HepG2 (cell line): Measurements from ENCODE around the gene ZNF575. TPM values are rescaled to one million over a fixed set of nuclear protein-coding genes. Genes with fewer than 3 reads are reported as not detected.
A peak's percentile ranks its signal among the peaks of the same experiment; 100 is the strongest.

Experiments used
- AGO1 ChIP-seq: fragments of 200-400 bp; formaldehyde crosslinking; IDR thresholded peaks from 2 replicates; pipeline ENCODE4 v1.6.1; 2017; ENCODE audit warnings: mild to moderate bottlenecking, low read depth, low read length, moderate library complexity; ENCODE audit not compliant: poor library complexity, severe bottlenecking
- CHD2 ChIP-seq: IDR thresholded peaks from 2 replicates; pipeline ENCODE4 v1.6.1; 2011; ENCODE audit warnings: low read depth, low read length, improper control_type of control experiment
- DNMT1 ChIP-seq: sonication (generic); formaldehyde crosslinking; IDR thresholded peaks from 2 replicates; pipeline ENCODE4 v1.5.1; 2020; ENCODE audit warnings: mild to moderate bottlenecking, missing genetic modification reagents
- HDAC1 ChIP-seq: sonication (generic); formaldehyde crosslinking; IDR thresholded peaks from 2 replicates; pipeline ENCODE4 v1.5.1; 2020; ENCODE audit warnings: mild to moderate bottlenecking, missing genetic modification reagents
- HHEX ChIP-seq: IDR thresholded peaks from 2 replicates; pipeline ENCODE4 v1.6.1; 2016; ENCODE audit warnings: control low read depth
- HNF4G ChIP-seq, 2 experiments: sonication (generic) in 1 of 2; formaldehyde crosslinking in 1 of 2; IDR thresholded peaks; 2 replicates each; pipeline versions ENCODE4 v1.4.0 to v1.6.1; 2011 to 2020; ENCODE audit warnings: borderline replicate concordance in 2 of 2, low read depth in 2 of 2, mild to moderate bottlenecking in 2 of 2, low read length in 1 of 2, missing genetic modification reagents in 1 of 2, moderate library complexity in 1 of 2
- MAZ ChIP-seq, 2 experiments: sonication (generic) in 1 of 2; formaldehyde crosslinking in 1 of 2; IDR thresholded peaks; 2 replicates each; pipeline versions ENCODE4 v1.5.0 to v1.6.1; 2012 to 2020; ENCODE audit warnings: low read depth in 2 of 2, mild to moderate bottlenecking in 2 of 2, borderline replicate concordance in 1 of 2, improper control_type of control experiment in 1 of 2, low read length in 1 of 2, missing genetic modification reagents in 1 of 2, moderate library complexity in 1 of 2
- NR2F6 ChIP-seq, 2 experiments: IDR thresholded peaks; 2 replicates each; pipeline ENCODE4 v1.6.1; 2016; ENCODE audit warnings: antibody characterized with exemption in 1 of 2, mild to moderate bottlenecking in 1 of 2
- SKI ChIP-seq: fragments of 450-650 bp; IDR thresholded peaks from one replicate; pipeline ENCODE4 v1.6.1; 2018; ENCODE audit warnings: mild to moderate bottlenecking; ENCODE audit not compliant: partially characterized antibody
- SUZ12 ChIP-seq: fragments of 150-350 bp; IDR thresholded peaks from 2 replicates; pipeline ENCODE4 v1.6.1; 2014; ENCODE audit warnings: low read depth, low read length
- TAF15 ChIP-seq: fragments of 200-400 bp; formaldehyde crosslinking; IDR thresholded peaks from one replicate; pipeline ENCODE4 v1.6.1; 2018; ENCODE audit warnings: mild to moderate bottlenecking, low read depth, low read length; ENCODE audit not compliant: poor library complexity, severe bottlenecking
- TEAD3 ChIP-seq: optimal IDR thresholded peaks from 2 replicates; pipeline ENCODE3; 2016; ENCODE audit warnings: borderline replicate concordance
- ZNF136 ChIP-seq: sonication (generic); formaldehyde crosslinking; IDR thresholded peaks from 2 replicates; pipeline ENCODE4 v1.8.1; 2022; ENCODE audit warnings: low read depth, mild to moderate bottlenecking, moderate library complexity, missing genetic modification reagents
- ZNF331 ChIP-seq: sonication (generic); formaldehyde crosslinking; IDR thresholded peaks from 2 replicates; pipeline ENCODE4 v1.4.0; 2020; ENCODE audit warnings: missing genetic modification reagents
- ZNF782 ChIP-seq: sonication (generic); formaldehyde crosslinking; IDR thresholded peaks from 2 replicates; pipeline ENCODE4 v1.4.0; 2020; ENCODE audit warnings: missing genetic modification reagents, mild to moderate bottlenecking, borderline replicate concordance
- ZZZ3 ChIP-seq: sonication (generic); formaldehyde crosslinking; IDR thresholded peaks from 2 replicates; pipeline ENCODE4 v1.4.0; 2020; ENCODE audit warnings: missing genetic modification reagents, mild to moderate bottlenecking, borderline replicate concordance
- polyA plus RNA-seq, 8 experiments: library from polyadenylated mRNA; depleted of rRNA in 3 of 8; stranded (reverse) in 7 of 8; unstranded in 1 of 8; fragments of >200 nt; fragmentation: Illumina TruSeq in 4 of 8; extraction: Trizol in 4 of 8; gene quantifications; 2 replicates each; pipeline versions ENCODE4 v1.2.1 to v1.2.3, GENCODE V29; 2011 to 2016; ENCODE audit warnings: low read depth in 4 of 8, missing spikeins in 1 of 8, mixed read lengths in 1 of 8; ENCODE audit not compliant: insufficient read depth in 1 of 8
- total RNA-seq, 5 experiments: library from RNA; depleted of rRNA; stranded (reverse); fragments of >200 nt; fragmentation: Illumina TruSeq; extraction: Trizol; gene quantifications; 2 replicates each; pipeline ENCODE4 v1.2.3, GENCODE V29; 2016; ENCODE audit warnings: low read depth in 1 of 5
- TF ChIP-seq, protein P1 (sequence below): IDR thresholded peaks from 2 replicates; pipeline ENCODE4 v1.6.1; 2016
- TF ChIP-seq, protein P2 (sequence below): IDR thresholded peaks from 2 replicates; pipeline ENCODE4 v1.6.1; 2012; ENCODE audit warnings: low read depth, low read length, improper control_type of control experiment
- TF ChIP-seq, protein P3 (sequence below): sonication (generic); formaldehyde crosslinking; IDR thresholded peaks from 2 replicates; pipeline ENCODE4 v1.4.0; 2020; ENCODE audit warnings: low read depth, mild to moderate bottlenecking, missing genetic modification reagents
- TF ChIP-seq, protein P4 (sequence below): sonication (generic); formaldehyde crosslinking; IDR thresholded peaks from 2 replicates; pipeline ENCODE4 v1.8.1; 2023; ENCODE audit warnings: mild to moderate bottlenecking, inconsistent platforms, moderate library complexity, missing genetic modification reagents, borderline replicate concordance
- TF ChIP-seq, protein P5 (sequence below): sonication (generic); formaldehyde crosslinking; IDR thresholded peaks from 2 replicates; pipeline ENCODE4 v1.4.0; 2020; ENCODE audit warnings: missing genetic modification reagents, borderline replicate concordance

Gene ZNF575
- total and polyA plus RNA-seq, 2 of the 13 experiments (the other 11 are each of a cell fraction or from before 2014, with no cell fraction given): 0.17 to 0.27 TPM

DNA sequence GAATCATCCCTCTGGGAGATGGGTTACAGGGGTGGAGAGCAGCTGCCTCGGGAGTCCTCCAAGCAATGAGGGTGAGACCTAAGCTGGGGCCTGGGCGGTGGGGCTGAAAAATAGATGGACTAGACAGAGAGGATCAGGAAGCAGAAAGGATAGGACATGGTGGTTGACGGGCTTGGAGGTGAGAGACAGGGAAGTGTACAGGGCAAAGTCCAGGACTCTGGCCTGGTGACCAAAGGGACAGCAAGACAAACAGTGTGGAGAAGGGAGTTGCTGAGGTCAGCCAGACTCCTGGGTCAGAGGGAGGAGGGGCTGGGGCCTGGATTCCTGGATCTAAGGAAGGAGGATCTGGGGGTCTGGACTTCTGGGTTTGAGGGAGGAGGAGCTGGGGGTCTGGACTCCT is 33.9 kb upstream of the ZNF575 start (continued):
- TF ChIP-seq, protein P1, sequence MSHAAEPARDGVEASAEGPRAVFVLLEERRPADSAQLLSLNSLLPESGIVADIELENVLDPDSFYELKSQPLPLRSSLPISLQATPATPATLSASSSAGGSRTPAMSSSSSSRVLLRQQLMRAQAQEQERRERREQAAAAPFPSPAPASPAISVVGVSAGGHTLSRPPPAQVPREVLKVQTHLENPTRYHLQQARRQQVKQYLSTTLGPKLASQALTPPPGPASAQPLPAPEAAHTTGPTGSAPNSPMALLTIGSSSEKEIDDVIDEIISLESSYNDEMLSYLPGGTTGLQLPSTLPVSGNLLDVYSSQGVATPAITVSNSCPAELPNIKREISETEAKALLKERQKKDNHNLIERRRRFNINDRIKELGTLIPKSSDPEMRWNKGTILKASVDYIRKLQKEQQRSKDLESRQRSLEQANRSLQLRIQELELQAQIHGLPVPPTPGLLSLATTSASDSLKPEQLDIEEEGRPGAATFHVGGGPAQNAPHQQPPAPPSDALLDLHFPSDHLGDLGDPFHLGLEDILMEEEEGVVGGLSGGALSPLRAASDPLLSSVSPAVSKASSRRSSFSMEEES (CRISPR knock-in tag): no peak
- TF ChIP-seq, protein P2, sequence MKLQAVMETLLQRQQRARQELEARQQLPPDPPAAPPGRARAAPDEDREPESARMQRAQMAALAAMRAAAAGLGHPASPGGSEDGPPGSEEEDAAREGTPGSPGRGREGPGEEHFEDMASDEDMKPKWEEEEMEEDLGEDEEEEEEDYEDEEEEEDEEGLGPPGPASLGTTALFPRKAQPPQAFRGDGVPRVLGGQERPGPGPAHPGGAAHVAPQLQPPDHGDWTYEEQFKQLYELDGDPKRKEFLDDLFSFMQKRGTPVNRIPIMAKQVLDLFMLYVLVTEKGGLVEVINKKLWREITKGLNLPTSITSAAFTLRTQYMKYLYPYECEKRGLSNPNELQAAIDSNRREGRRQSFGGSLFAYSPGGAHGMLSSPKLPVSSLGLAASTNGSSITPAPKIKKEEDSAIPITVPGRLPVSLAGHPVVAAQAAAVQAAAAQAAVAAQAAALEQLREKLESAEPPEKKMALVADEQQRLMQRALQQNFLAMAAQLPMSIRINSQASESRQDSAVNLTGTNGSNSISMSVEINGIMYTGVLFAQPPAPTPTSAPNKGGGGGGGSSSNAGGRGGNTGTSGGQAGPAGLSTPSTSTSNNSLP: no peak
- TF ChIP-seq CHD2: peak; percentile 23; the same call in 1 of the 2 replicates
- TF ChIP-seq ZZZ3: no peak
- TF ChIP-seq, protein P3, sequence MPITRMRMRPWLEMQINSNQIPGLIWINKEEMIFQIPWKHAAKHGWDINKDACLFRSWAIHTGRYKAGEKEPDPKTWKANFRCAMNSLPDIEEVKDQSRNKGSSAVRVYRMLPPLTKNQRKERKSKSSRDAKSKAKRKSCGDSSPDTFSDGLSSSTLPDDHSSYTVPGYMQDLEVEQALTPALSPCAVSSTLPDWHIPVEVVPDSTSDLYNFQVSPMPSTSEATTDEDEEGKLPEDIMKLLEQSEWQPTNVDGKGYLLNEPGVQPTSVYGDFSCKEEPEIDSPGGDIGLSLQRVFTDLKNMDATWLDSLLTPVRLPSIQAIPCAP: no peak
- TF ChIP-seq TAF15: no peak
- no peak for TF ChIP-seq AGO1
- TF ChIP-seq SKI: peak; percentile 47
- no peak for TF ChIP-seq ZNF136 (CRISPR knock-in tag)
- no peak for TF ChIP-seq HDAC1 (CRISPR knock-in tag)
- TF ChIP-seq DNMT1: no peak
- TF ChIP-seq, protein P4, sequence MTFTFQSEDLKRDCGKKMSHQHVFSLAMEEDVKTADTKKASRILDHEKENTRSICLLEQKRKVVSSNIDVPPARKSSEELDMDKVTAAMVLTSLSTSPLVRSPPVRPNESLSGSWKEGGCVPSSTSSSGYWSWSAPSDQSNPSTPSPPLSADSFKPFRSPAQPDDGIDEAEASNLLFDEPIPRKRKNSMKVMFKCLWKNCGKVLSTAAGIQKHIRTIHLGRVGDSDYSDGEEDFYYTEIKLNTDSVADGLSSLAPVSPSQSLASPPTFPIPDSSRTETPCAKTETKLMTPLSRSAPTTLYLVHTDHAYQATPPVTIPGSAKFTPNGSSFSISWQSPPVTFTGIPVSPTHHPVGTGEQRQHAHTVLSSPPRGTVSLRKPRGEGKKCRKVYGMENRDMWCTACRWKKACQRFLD (CRISPR knock-in tag): no peak
- no peak for TF ChIP-seq HHEX (CRISPR knock-in tag)
- peak; percentile 73 for TF ChIP-seq ZNF331 (CRISPR knock-in tag)
- TF ChIP-seq, protein P5, sequence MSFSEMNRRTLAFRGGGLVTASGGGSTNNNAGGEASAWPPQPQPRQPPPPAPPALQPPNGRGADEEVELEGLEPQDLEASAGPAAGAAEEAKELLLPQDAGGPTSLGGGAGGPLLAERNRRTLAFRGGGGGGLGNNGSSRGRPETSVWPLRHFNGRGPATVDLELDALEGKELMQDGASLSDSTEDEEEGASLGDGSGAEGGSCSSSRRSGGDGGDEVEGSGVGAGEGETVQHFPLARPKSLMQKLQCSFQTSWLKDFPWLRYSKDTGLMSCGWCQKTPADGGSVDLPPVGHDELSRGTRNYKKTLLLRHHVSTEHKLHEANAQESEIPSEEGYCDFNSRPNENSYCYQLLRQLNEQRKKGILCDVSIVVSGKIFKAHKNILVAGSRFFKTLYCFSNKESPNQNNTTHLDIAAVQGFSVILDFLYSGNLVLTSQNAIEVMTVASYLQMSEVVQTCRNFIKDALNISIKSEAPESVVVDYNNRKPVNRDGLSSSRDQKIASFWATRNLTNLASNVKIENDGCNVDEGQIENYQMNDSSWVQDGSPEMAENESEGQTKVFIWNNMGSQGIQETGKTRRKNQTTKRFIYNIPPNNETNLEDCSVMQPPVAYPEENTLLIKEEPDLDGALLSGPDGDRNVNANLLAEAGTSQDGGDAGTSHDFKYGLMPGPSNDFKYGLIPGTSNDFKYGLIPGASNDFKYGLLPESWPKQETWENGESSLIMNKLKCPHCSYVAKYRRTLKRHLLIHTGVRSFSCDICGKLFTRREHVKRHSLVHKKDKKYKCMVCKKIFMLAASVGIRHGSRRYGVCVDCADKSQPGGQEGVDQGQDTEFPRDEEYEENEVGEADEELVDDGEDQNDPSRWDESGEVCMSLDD (CRISPR knock-in tag): no peak
- peak; percentile 78 for TF ChIP-seq NR2F6 (IDR thresholded peaks at IDR 0.05)
- TF ChIP-seq NR2F6 (CRISPR knock-in tag; IDR thresholded peaks at IDR 0.05): peak; percentile 88
- TF ChIP-seq SUZ12: no peak
- TF ChIP-seq TEAD3 (CRISPR knock-in tag): peak; percentile 37
- TF ChIP-seq ZNF782 (CRISPR knock-in tag): no peak
- peak; percentile 98 for TF ChIP-seq HNF4G (IDR thresholded peaks at IDR 0.05; ENCODE audit: borderline replicate concordance, low read depth, low read length)
- TF ChIP-seq HNF4G (CRISPR knock-in tag; IDR thresholded peaks at IDR 0.05; ENCODE audit: borderline replicate concordance, low read depth): peak; percentile 99
- TF ChIP-seq MAZ (IDR thresholded peaks at IDR 0.05; ENCODE audit: borderline replicate concordance, low read depth, low read length): peak; percentile 64; the same call in 1 of the 2 replicates
- TF ChIP-seq MAZ (CRISPR knock-in tag; IDR thresholded peaks at IDR 0.05; ENCODE audit: low read depth): no peak; the same call in 1 of the 2 replicates
